C4-2B (cell line): Measurements from ENCODE around the gene NELL1.

Source experiments
- ZFX ChIP-seq: fragments of 450-650 bp; IDR thresholded peaks from 2 replicates; pipeline ENCODE4 v1.6.1; 2017
- TF ChIP-seq, protein P1 (sequence below): fragments of 450-650 bp; conservative IDR thresholded peaks from 2 replicates; pipeline ENCODE4 v1.5.1; 2017; ENCODE audit warnings: mild to moderate bottlenecking

DNA sequence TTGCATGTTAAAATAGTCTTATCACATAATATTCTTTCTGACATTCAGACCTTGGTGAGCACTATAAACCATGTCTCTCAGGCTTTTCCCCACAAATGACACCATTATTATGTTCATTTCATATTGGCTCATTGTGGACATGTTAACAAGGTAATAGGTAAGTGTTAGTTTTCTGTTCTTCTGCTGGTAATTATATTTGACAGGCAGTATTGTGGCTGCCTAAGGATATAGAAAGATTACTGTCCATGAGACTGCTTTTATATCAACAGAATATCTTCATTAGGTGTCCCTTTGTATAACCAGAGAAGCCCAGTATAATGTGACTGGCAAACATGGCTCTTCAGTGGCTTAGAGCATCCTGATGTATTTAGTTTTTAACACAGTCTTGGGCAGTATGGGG, 590.7 kb downstream of the NELL1 start:
- TF ChIP-seq, protein P1, sequence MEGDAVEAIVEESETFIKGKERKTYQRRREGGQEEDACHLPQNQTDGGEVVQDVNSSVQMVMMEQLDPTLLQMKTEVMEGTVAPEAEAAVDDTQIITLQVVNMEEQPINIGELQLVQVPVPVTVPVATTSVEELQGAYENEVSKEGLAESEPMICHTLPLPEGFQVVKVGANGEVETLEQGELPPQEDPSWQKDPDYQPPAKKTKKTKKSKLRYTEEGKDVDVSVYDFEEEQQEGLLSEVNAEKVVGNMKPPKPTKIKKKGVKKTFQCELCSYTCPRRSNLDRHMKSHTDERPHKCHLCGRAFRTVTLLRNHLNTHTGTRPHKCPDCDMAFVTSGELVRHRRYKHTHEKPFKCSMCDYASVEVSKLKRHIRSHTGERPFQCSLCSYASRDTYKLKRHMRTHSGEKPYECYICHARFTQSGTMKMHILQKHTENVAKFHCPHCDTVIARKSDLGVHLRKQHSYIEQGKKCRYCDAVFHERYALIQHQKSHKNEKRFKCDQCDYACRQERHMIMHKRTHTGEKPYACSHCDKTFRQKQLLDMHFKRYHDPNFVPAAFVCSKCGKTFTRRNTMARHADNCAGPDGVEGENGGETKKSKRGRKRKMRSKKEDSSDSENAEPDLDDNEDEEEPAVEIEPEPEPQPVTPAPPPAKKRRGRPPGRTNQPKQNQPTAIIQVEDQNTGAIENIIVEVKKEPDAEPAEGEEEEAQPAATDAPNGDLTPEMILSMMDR, result no peak
- no peak for TF ChIP-seq ZFX
